ENCODE measurements around the gene PIK3C2G. TPM values are rescaled to one million over a fixed set of nuclear protein-coding genes. Genes with fewer than 3 reads are reported as not detected.

Gene PIK3C2G
- total RNA-seq, 4 donors from 2014 or later = 23.6 to 80.5 (median 37.1) TPM

GRCh38 chr12:18586581-18586980 is 325.3 kb downstream of the PIK3C2G start:
- Histone ChIP-seq H3K27ac (no peak overlapping the region), H3K4me1 (no peaks in the 10 kb centered on the region), H3K36me3 (peaks cover 5% of the 10 kb centered on the region), H3K27me3 (no peaks in the 10 kb centered on the region), H3K9me3 (peaks cover 13% of the 10 kb centered on the region), H3K4me3 (no peak overlapping the region)
- TF ChIP-seq CTCF (IDR thresholded peaks at IDR 0.05) (no peak), EP300 (IDR thresholded peaks at IDR 0.05) (no peak), POLR2A (IDR thresholded peaks at IDR 0.05) (no peak), POLR2AphosphoS5 (IDR thresholded peaks at IDR 0.05) (no peak)
- DNase-seq (ENCODE audit: low spot score in 2 of 2) = no peak

- H3K27me3 ChIP-seq = no peaks in the 10 kb centered on the region
- no peak overlapping the region for H3K4me3 ChIP-seq
- H3K4me1 ChIP-seq = no peaks in the 10 kb centered on the region
- H3K9me3 ChIP-seq = peaks cover 7% of the 10 kb centered on the region
- H3K27ac ChIP-seq = no peak overlapping the region
- no peak for TF ChIP-seq POLR2A (IDR thresholded peaks at IDR 0.05)
- no peaks in the 10 kb centered on the region for H3K36me3 ChIP-seq
- no peak for DNase-seq (ENCODE audit: low spot score in 2 of 2)
Measured at GRCh38 chr12:18589316-18589715, 328.0 kb downstream of the PIK3C2G start.

- Histone ChIP-seq H3K36me3 (peaks cover 3% of the 10 kb centered on the region), H3K4me3 (no peak overlapping the region), H3K27me3 (no peaks in the 10 kb centered on the region), H3K4me1 (no peaks in the 10 kb centered on the region), H3K9me3 (peaks cover 4% of the 10 kb centered on the region), H3K27ac (no peak overlapping the region)
- TF ChIP-seq CTCF (IDR thresholded peaks at IDR 0.05) (no peak), POLR2AphosphoS5 (IDR thresholded peaks at IDR 0.05) (no peak), POLR2A (IDR thresholded peaks at IDR 0.05) (no peak), EP300 (IDR thresholded peaks at IDR 0.05) (no peak)
- DNase-seq (ENCODE audit: low spot score in 2 of 2) = no peak
Measured at GRCh38 chr12:18591473-18591872, 330.2 kb downstream of the PIK3C2G start.

- H3K36me3 ChIP-seq = peaks cover 3% of the 10 kb centered on the region
- no peaks in the 10 kb centered on the region for H3K27me3 ChIP-seq
- TF ChIP-seq POLR2A (IDR thresholded peaks at IDR 0.05) (no peak), POLR2AphosphoS5 (IDR thresholded peaks at IDR 0.05) (no peak), CTCF (IDR thresholded peaks at IDR 0.05) (no peak), EP300 (IDR thresholded peaks at IDR 0.05) (no peak)
- H3K4me1 ChIP-seq = no peaks in the 10 kb centered on the region
- no peak for DNase-seq (ENCODE audit: low spot score in 2 of 2)
- no peak overlapping the region for H3K4me3 ChIP-seq
- no peaks in the 10 kb centered on the region for H3K9me3 ChIP-seq
- no peak overlapping the region for H3K27ac ChIP-seq
Measured at GRCh38 chr12:18595412-18595811, 334.1 kb downstream of the PIK3C2G start.

GRCh38 chr12:18601962-18602361 is 340.6 kb downstream of the PIK3C2G start:
- no peaks in the 10 kb centered on the region for H3K4me1 ChIP-seq
- 91% methylated on average over 5 of the region's 7 CpGs for WGBS

More at GRCh38 chr12:18601962-18602361, 340.6 kb downstream of the PIK3C2G start:
- H3K27ac ChIP-seq = no peak overlapping the region
- H3K9me3 ChIP-seq = no peaks in the 10 kb centered on the region
- TF ChIP-seq POLR2A (IDR thresholded peaks at IDR 0.05) (no peak), EP300 (IDR thresholded peaks at IDR 0.05) (no peak), POLR2AphosphoS5 (IDR thresholded peaks at IDR 0.05) (no peak), CTCF (IDR thresholded peaks at IDR 0.05) (no peak)
- no peak overlapping the region for H3K4me3 ChIP-seq
- DNase-seq (ENCODE audit: low spot score in 2 of 2) = peak in 1 of 2 donors; percentile 33
- no peaks in the 10 kb centered on the region for H3K36me3 ChIP-seq
- no peaks in the 10 kb centered on the region for H3K27me3 ChIP-seq
